ENCODE results near the gene AK9. TPM values are rescaled to one million over a fixed set of nuclear protein-coding genes. Genes with fewer than 3 reads are reported as not detected.

Gene AK9
- total and polyA plus RNA-seq, 2 of the 8 experiments (the other 6 are each of a cell fraction or from before 2014, with no cell fraction given), result 1.8 to 2.2 TPM

- no peak for DNase-seq (ENCODE audit: low read depth in 1 of 2, low spot score in 2 of 2)
- Histone ChIP-seq H3K18ac (ENCODE audit: extremely low read depth, low read length) (no peak overlapping the region), H3K27ac (ENCODE audit: low read depth, low read length) (no peak overlapping the region)
- TF ChIP-seq SAP30 (IDR thresholded peaks at IDR 0.05; ENCODE audit: insufficient read depth, insufficient replicate concordance, low read length), result no peak
- TF ChIP-seq MAFK (IDR thresholded peaks at IDR 0.05; ENCODE audit: low read depth, low read length), result no peak
- no peak for TF ChIP-seq CHD2 (IDR thresholded peaks at IDR 0.05; ENCODE audit: low read length)
- TF ChIP-seq SP2 (IDR thresholded peaks at IDR 0.05; ENCODE audit: low read length), result no peak
- TF ChIP-seq TAF1 (IDR thresholded peaks at IDR 0.05; ENCODE audit: low read depth, low read length), result no peak
- TF ChIP-seq NANOG (IDR thresholded peaks at IDR 0.05; ENCODE audit: insufficient read depth, low read depth, low read length, poor library complexity, severe bottlenecking), result no peak
- TF ChIP-seq ZNF274 (IDR thresholded peaks at IDR 0.05; ENCODE audit: borderline replicate concordance, extremely low read depth, low read length), result no peak
- no peak for TF ChIP-seq SIX5 (IDR thresholded peaks at IDR 0.05; ENCODE audit: low read depth, low read length)
- no peak for TF ChIP-seq POLR2AphosphoS5 (IDR thresholded peaks at IDR 0.05; ENCODE audit: low read depth, low read length)
- no peak for TF ChIP-seq EP300 (IDR thresholded peaks at IDR 0.05; ENCODE audit: borderline replicate concordance in 1 of 2, low read depth in 2 of 2, low read length in 2 of 2)
- TF ChIP-seq FOSL1 (IDR thresholded peaks at IDR 0.05; ENCODE audit: insufficient read depth, low read depth, low read length), result no peak
- no peak for TF ChIP-seq PHF8 (conservative IDR thresholded peaks at IDR 0.05; ENCODE audit: low read depth, low read length)
Measured at GRCh38 chr6:109696355-109696754, 5.4 kb upstream of the AK9 start.

More at GRCh38 chr6:109696355-109696754, 5.4 kb upstream of the AK9 start:
- H3K23ac ChIP-seq (ENCODE audit: insufficient read length), result no peak overlapping the region
- ChIA-PET CTCF (ENCODE audit: partially characterized antibody) (interaction anchor here (0.8 to 2.1 kb wide), 13 partner anchors 8 to 353 kb away, joined by 3 to 16 read pairs (median 3); no protein-coding TSS in a partner anchor), POLR2A (ENCODE audit: partially characterized antibody) (interaction anchor here (0.6 kb wide), 1 partner anchor 51 kb away, joined by 3 read pairs; no protein-coding TSS in a partner anchor)
- no peak overlapping the region for H4K8ac ChIP-seq (ENCODE audit: extremely low read depth, insufficient read depth, low read length)
- H3K36me3 ChIP-seq (ENCODE audit: control insufficient read depth in 2 of 4, insufficient read depth in 4 of 4, low read length in 3 of 4), result peaks cover 0 to 10% (median 1%) of the 10 kb centered on the region in 4 experiments; a peak in 4 of 8 replicates
- H3K79me1 ChIP-seq (ENCODE audit: low read depth, low read length), result no peaks in the 10 kb centered on the region
- H3K4me1 ChIP-seq (replicated peaks in 1 of 4; ENCODE audit: control insufficient read depth in 3 of 4, insufficient read depth in 4 of 4, low read length in 3 of 4), result peaks cover 0 to 7% (median 3%) of the 10 kb centered on the region in 4 experiments; a peak in 4 of 7 replicates
- H4K91ac ChIP-seq (replicated peaks; ENCODE audit: insufficient read length, low read length), result no peak overlapping the region
- H4K20me1 ChIP-seq (replicated peaks in 1 of 2; ENCODE audit: control insufficient read depth in 1 of 2, insufficient read depth in 2 of 2, low read length in 2 of 2), result peaks cover 0 to 1% of the 10 kb centered on the region in 2 experiments
- no peaks in the 10 kb centered on the region; a peak in 1 of 4 replicates for H3K9me3 ChIP-seq (ENCODE audit: insufficient read depth in 2 of 2, low read depth in 1 of 2, low read length in 1 of 2)
- H3K4me3 ChIP-seq (ENCODE audit: extremely low read depth in 1 of 4, insufficient read depth in 2 of 4, low read depth in 3 of 4, low read length in 4 of 4), result no peak overlapping the region
- H3K56ac ChIP-seq (replicated peaks; ENCODE audit: insufficient read length, low read depth, low read length), result no peak overlapping the region
- H2AK5ac ChIP-seq (ENCODE audit: low read depth, low read length), result no peak overlapping the region
- no peak overlapping the region for H2BK20ac ChIP-seq (ENCODE audit: low read length)
- no peak overlapping the region for H3K4me2 ChIP-seq (ENCODE audit: insufficient read depth in 1 of 2, low read depth in 2 of 2, low read length in 2 of 2)
- H3K9ac ChIP-seq (replicated peaks in 1 of 4; ENCODE audit: extremely low read depth in 1 of 4, low read depth in 3 of 4, low read length in 3 of 4), result no peak overlapping the region
- 93 to 100% methylated on average over 1 to 5 of the region's 5 CpGs for WGBS, 2 experiments (ENCODE audit: extremely low coverage in 1 of 2, insufficient coverage in 1 of 2, insufficient read length in 1 of 2, insufficient replicate concordance in 2 of 2, low coverage in 1 of 2, low lambda C conversion rate in 2 of 2, missing lambda C conversion rate in 1 of 2)
- H2BK120ac ChIP-seq (replicated peaks; ENCODE audit: low read depth, low read length), result no peak overlapping the region
- no peak overlapping the region for H2BK5ac ChIP-seq (ENCODE audit: low read depth, low read length)
- no peak overlapping the region for H3K4ac ChIP-seq (replicated peaks; ENCODE audit: insufficient read length, low read depth, low read length)
- H2BK12ac ChIP-seq (ENCODE audit: low read depth, low read length), result no peak overlapping the region
- no peak for FAIRE-seq
- H2AFZ ChIP-seq (ENCODE audit: low read length), result no peak overlapping the region
- H3K27me3 ChIP-seq (replicated peaks in 1 of 4; ENCODE audit: control insufficient read depth in 3 of 4, extremely low read depth in 1 of 4, insufficient read depth in 3 of 4, low read length in 3 of 4), result no peaks in the 10 kb centered on the region
- no peak overlapping the region for H4K5ac ChIP-seq (ENCODE audit: insufficient read length, low read depth, low read length)
- peaks cover 0 to 34% of the 10 kb centered on the region in 2 experiments; a peak in 2 of 4 replicates for H3K79me2 ChIP-seq (ENCODE audit: control insufficient read depth in 1 of 2, insufficient read depth in 2 of 2, low read length in 2 of 2)
- H3K14ac ChIP-seq (ENCODE audit: insufficient read length), result no peak overlapping the region
- no peak overlapping the region for H2BK15ac ChIP-seq (ENCODE audit: low read length)
- peaks cover 3% of the 10 kb centered on the region for H3K23me2 ChIP-seq (ENCODE audit: low read depth, low read length)
